NAMALWA (cell line): ENCODE measurements around the gene PCDHB4.
"Not testable (repeated sequence)": the region's sequence is repeated elsewhere in the genome, so short reads cannot be mapped to it uniquely, and the experiment has no call there.

ENCODE experiments used
- DNase-seq: peaks from one replicate; pipeline ENCODE4 v3.0.0-alpha.2; 2015; ENCODE audit warnings: low spot score

Gene PCDHB4

DNA sequence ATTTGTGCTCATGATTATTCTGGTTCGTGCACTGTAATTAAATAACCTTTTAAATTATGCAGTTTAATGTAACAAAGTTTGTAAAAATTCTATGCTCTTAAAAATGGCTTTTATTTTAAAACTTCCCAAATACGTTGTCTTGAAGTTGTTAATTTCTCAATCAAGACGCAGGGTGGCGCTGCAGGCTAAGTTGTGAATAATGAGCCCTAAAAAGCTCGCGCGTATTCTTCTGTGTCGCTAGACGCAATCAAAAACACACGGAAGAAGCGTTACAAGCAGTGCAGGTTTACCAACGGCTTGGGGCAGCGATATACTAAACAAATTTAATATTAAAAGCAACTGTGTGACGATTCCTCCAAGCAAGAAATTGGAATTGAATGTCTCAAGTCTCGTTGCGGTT lies at the start of gene PCDHB4:
TSS of gene PCDHB4 (plus strand) at position 256 of the 400 bp plus-strand sequence. CDS start 181 bp downstream, outside the sequence.
- DNase-seq, result no peak

- no peak for DNase-seq
These were observed 43.8 kb upstream of the PCDHB4 start for GRCh38 chr5:141077826-141078225.

GRCh38 chr5:141082228-141082627 lies 39.4 kb upstream of the PCDHB4 start:
- no peak for DNase-seq

- DNase-seq, result no peak
These were observed 37.1 kb upstream of the PCDHB4 start for GRCh38 chr5:141084487-141084989.

DNA sequence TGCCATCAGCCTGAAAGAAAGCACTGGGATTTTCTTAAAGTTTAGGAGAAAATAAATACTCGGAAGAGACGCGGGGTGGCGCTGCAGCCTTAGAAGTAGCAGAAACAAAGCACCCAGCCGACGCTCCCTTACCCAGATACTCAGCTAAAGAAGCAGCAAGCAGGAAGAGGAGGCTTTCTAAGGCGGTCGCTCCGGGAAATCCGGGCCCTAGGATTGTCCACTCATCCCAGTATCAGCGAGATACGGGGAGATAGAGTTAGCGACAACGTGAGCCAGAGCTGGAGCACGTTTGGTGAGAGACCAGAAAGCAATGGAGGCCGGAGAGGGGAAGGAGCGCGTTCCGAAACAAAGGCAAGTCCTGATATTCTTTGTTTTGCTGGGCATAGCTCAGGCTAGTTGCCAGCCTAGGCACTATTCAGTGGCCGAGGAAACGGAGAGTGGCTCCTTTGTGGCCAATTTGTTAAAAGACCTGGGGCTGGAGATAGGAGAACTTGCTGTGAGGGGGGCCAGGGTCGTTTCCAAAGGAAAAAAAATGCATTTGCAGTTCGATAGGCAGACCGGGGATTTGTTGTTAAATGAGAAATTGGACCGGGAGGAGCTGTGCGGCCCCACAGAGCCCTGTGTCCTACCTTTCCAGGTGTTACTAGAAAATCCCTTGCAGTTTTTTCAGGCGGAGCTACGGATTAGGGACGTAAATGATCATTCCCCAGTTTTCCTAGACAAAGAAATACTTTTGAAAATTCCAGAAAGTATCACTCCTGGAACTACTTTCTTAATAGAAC lies 26.9 kb upstream of the PCDHB4 start, which contains the start of gene PCDHB2:
TSS of gene PCDHB2 (plus strand) at position 135 of the 782 bp plus-strand sequence. CDS start at position 311, 176 bp downstream.
- peak; percentile 48 for DNase-seq

GRCh38 chr5:141095263-141095641 lies 26.4 kb upstream of the PCDHB4 start:
- no peak for DNase-seq

DNA sequence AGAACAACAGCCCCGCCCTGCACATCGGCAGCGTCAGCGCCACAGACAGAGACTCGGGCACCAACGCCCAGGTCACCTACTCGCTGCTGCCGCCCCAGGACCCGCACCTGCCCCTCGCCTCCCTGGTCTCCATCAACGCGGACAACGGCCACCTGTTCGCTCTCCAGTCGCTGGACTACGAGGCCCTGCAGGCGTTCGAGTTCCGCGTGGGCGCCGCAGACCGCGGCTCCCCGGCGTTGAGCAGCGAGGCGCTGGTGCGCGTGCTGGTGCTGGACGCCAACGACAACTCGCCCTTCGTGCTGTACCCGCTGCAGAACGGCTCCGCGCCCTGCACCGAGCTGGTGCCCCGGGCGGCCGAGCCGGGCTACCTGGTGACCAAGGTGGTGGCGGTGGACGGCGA lies 25.4 kb upstream of the PCDHB4 start:
- DNase-seq, result not testable (repeated sequence)

DNA sequence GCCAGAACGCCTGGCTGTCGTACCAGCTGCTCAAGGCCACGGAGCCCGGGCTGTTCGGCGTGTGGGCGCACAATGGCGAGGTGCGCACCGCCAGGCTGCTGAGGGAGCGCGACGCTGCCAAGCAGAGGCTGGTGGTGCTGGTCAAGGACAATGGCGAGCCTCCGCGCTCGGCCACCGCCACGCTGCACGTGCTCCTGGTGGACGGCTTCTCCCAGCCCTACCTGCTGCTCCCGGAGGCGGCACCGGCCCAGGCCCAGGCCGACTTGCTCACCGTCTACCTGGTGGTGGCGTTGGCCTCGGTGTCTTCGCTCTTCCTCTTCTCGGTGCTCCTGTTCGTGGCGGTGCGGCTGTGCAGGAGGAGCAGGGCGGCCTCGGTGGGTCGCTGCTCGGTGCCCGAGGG lies 25.0 kb upstream of the PCDHB4 start:
- DNase-seq, result not testable (repeated sequence)

DNA sequence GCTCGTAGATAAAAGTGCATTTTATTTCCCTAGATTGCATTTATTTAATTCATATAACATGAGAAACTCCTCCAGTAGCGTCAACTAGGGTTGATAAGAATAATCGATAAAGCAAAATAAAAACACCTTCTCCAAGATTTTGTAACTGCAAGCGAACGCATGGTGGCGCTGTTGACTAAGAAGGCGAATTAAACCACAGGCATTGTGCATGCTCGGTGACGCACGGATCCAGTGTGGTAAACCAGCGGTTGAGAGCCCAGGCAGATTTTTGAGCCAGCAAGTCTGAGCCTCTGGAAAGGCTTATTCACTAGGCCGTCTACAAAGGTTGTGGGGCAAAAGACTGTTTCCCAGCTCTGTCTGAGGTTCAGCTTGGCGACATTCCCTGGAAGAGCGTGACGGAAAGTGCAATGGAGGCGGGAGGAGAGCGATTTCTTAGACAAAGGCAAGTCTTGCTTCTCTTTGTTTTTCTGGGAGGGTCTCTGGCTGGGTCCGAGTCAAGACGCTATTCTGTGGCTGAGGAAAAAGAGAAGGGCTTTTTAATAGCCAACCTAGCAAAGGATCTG lies 21.3 kb upstream of the PCDHB4 start, which contains the start of gene PCDHB3:
TSS of gene PCDHB3 (plus strand) at position 231 of the 563 bp plus-strand sequence. CDS start at position 408, 177 bp downstream.
- DNase-seq, result peak; percentile 78

DNA sequence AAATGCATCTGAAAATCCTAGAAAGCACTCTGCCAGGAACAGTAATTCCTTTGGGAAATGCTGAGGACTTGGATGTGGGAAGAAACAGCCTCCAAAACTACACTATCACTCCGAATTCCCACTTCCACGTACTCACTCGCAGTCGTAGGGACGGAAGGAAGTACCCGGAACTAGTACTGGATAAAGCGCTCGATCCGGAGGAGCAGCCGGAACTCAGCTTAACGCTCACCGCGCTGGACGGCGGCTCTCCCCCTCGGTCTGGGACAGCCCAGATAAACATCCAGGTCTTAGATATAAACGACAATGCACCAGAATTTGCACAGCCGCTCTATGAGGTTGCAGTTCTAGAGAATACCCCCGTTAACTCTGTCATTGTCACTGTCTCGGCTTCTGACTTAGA lies 20.6 kb upstream of the PCDHB4 start:
- DNase-seq, result no peak

GRCh38 chr5:141102070-141102469 lies 19.5 kb upstream of the PCDHB4 start:
- not testable (repeated sequence) for DNase-seq

- DNase-seq, result not testable (repeated sequence)
These were observed 19.1 kb upstream of the PCDHB4 start for GRCh38 chr5:141102471-141102870.

- DNase-seq, result no peak
These were observed 16.3 kb upstream of the PCDHB4 start for GRCh38 chr5:141105350-141105749.

DNA sequence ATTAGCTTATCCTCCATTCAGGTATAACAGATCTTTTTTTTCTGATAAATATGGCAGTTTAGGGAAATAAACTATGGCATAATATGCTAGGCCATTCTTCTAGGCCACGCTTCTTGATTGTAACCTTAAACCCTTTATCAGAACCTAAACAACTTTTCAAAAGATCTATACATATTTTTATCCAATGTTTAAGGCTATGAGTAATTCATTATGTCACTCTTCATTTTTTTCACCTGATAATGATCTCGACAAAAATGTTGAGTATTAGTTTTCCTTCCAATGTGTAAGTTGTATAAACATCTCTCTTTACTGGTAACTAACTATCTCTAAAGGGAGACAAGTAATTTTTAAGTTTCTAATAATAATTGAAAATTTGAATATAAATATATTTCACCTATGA lies 2.4 kb upstream of the PCDHB4 start:
- no peak for DNase-seq

- no peak for DNase-seq
These were observed 367 bp downstream of the PCDHB4 start for GRCh38 chr5:141121985-141122384.

DNA sequence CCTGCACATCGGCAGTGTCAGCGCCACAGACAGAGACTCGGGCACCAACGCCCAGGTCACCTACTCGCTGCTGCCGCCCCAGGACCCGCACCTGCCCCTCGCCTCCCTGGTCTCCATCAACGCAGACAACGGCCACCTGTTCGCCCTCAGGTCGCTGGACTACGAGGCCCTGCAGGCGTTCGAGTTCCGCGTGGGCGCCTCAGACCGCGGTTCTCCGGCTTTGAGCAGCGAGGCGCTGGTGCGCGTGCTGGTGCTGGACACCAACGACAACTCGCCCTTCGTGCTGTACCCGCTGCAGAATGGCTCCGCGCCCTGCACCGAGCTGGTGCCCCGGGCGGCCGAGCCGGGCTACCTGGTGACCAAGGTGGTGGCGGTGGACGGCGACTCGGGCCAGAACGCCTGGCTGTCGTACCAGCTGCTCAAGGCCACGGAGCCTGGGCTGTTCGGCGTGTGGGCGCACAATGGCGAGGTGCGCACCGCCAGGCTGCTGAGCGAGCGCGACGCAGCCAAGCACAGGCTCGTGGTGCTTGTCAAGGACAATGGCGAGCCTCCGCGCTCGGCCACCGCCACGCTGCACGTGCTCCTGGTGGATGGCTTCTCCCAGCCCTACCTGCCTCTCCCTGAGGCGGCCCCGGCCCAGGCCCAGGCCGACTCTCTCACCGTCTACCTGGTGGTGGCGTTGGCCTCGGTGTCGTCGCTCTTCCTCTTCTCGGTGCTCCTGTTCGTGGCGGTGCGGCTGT lies 1.9 kb downstream of the PCDHB4 start:
- DNase-seq, result not testable (repeated sequence)

- no peak for DNase-seq
These were observed 5.7 kb downstream of the PCDHB4 start for GRCh38 chr5:141127305-141127704.

- peak; percentile 29 for DNase-seq
These were observed 13.6 kb downstream of the PCDHB4 start, which contains the start of gene PCDHB5 for GRCh38 chr5:141135030-141135717. Gene PCDHB5 (plus strand): TSS chr5:141135206. CDS start chr5:141135435, 229 bp downstream.

GRCh38 chr5:141135718-141136266 lies 14.2 kb downstream of the PCDHB4 start:
- DNase-seq, result no peak

DNA sequence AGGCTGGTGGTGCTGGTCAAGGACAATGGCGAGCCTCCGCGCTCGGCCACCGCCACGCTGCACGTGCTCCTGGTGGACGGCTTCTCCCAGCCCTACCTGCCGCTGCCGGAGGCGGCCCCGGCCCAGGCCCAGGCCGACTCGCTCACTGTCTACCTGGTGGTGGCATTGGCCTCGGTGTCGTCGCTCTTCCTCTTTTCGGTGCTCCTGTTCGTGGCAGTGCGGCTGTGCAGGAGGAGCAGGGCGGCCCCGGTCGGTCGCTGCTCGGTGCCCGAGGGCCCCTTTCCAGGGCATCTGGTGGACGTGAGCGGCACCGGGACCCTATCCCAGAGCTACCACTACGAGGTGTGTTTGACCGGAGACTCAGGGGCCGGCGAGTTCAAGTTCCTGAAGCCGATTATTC lies 15.7 kb downstream of the PCDHB4 start:
- DNase-seq, result not testable (repeated sequence)

DNA sequence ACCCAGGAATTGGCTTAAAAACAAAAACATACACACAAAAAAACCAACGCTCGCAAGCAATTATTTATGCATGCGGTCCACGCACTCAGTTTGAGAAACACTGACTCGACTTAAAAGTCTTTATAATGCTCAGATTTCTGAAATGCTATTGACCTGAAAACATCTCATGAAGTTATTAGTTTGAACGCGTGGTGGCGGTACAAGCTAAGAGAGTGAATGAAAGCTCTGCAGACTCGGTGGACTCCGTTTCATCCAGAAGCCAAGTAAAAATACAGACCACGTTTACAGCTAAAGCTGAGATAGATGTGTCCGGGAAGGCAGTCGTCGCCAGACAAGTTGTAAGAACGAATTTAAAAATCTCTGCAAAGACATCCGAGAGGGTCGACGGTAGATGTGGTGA lies 28.2 kb downstream of the PCDHB4 start, which contains the start of gene PCDHB6:
TSS of gene PCDHB6 (plus strand) at position 246 of the 400 bp plus-strand sequence. CDS start 201 bp downstream, outside the sequence.
- no peak for DNase-seq
